Measurements from ENCODE around the gene FGFR4.
A peak's percentile ranks its signal among the peaks of the same experiment; 100 is the strongest.
"Not testable (repeated sequence)": the region's sequence is repeated elsewhere in the genome, so short reads cannot be mapped to it uniquely, and the experiment has no call there.

FGFR4 gene

GRCh38 chr5:177086654-177087397 is at the start of gene FGFR4:
Gene FGFR4, plus strand, starts transcription at chr5:177086915. Its CDS starts 2,688 bp downstream, at chr5:177089603.
- H3K36me3 ChIP-seq (ENCODE audit: control insufficient read depth, insufficient read depth, low read length), result peaks cover 25% of the 10 kb centered on the region
- peak within 1 kb of the TSS; percentile 64; the same call in 1 of the 2 replicates for H3K27ac ChIP-seq (ENCODE audit: low read depth, low read length)
- no peaks in the 10 kb centered on the region for H3K9me3 ChIP-seq (ENCODE audit: control insufficient read depth, insufficient read depth, low read depth, low read length)
- H3K4me3 ChIP-seq (ENCODE audit: low read depth, low read length), result peak within 1 kb of the TSS; percentile 88
- peaks cover 20% of the 10 kb centered on the region for H3K4me1 ChIP-seq (ENCODE audit: control insufficient read depth, insufficient read depth, low read length)
- peak within 1 kb of the TSS; percentile 72 for H3K9ac ChIP-seq (ENCODE audit: low read length)
- no peaks in the 10 kb centered on the region for H3K27me3 ChIP-seq (ENCODE audit: control insufficient read depth, insufficient read depth, low read length)

GRCh38 chr5:177036921-177037320 is 49.8 kb upstream of the FGFR4 start:
- peaks cover 10% of the 10 kb centered on the region for H3K4me1 ChIP-seq (ENCODE audit: control insufficient read depth, insufficient read depth, low read length)
- no peaks in the 10 kb centered on the region for H3K9me3 ChIP-seq (ENCODE audit: control insufficient read depth, insufficient read depth, low read depth, low read length)
- no peak overlapping the region for H3K9ac ChIP-seq (ENCODE audit: low read length)
- H3K4me3 ChIP-seq (ENCODE audit: low read depth, low read length), result no peak overlapping the region
- no peak overlapping the region for H3K27ac ChIP-seq (ENCODE audit: low read depth, low read length)
- peaks cover 19% of the 10 kb centered on the region for H3K36me3 ChIP-seq (ENCODE audit: control insufficient read depth, insufficient read depth, low read length)
- no peaks in the 10 kb centered on the region for H3K27me3 ChIP-seq (ENCODE audit: control insufficient read depth, insufficient read depth, low read length)

GRCh38 chr5:177040814-177041420 is 45.8 kb upstream of the FGFR4 start:
- H3K27me3 ChIP-seq (ENCODE audit: control insufficient read depth, insufficient read depth, low read length), result no peaks in the 10 kb centered on the region
- peaks cover 8% of the 10 kb centered on the region for H3K4me1 ChIP-seq (ENCODE audit: control insufficient read depth, insufficient read depth, low read length)
- peaks cover 50% of the 10 kb centered on the region for H3K36me3 ChIP-seq (ENCODE audit: control insufficient read depth, insufficient read depth, low read length)
- H3K4me3 ChIP-seq (ENCODE audit: low read depth, low read length), result no peak overlapping the region
- no peak overlapping the region for H3K27ac ChIP-seq (ENCODE audit: low read depth, low read length)
- H3K9me3 ChIP-seq (ENCODE audit: control insufficient read depth, insufficient read depth, low read depth, low read length), result no peaks in the 10 kb centered on the region
- no peak overlapping the region for H3K9ac ChIP-seq (ENCODE audit: low read length)

- H3K4me1 ChIP-seq (ENCODE audit: control insufficient read depth, insufficient read depth, low read length), result no peaks in the 10 kb centered on the region
- peaks cover 58% of the 10 kb centered on the region for H3K36me3 ChIP-seq (ENCODE audit: control insufficient read depth, insufficient read depth, low read length)
- no peaks in the 10 kb centered on the region for H3K9me3 ChIP-seq (ENCODE audit: control insufficient read depth, insufficient read depth, low read depth, low read length)
- H3K27ac ChIP-seq (ENCODE audit: low read depth, low read length), result no peak overlapping the region
- H3K27me3 ChIP-seq (ENCODE audit: control insufficient read depth, insufficient read depth, low read length), result no peaks in the 10 kb centered on the region
- no peak overlapping the region for H3K4me3 ChIP-seq (ENCODE audit: low read depth, low read length)
- H3K9ac ChIP-seq (ENCODE audit: low read length), result no peak overlapping the region
These were observed 44.8 kb upstream of the FGFR4 start for GRCh38 chr5:177041936-177042335.

GRCh38 chr5:177043114-177043513 is 43.6 kb upstream of the FGFR4 start:
- no peaks in the 10 kb centered on the region for H3K4me1 ChIP-seq (ENCODE audit: control insufficient read depth, insufficient read depth, low read length)
- H3K9me3 ChIP-seq (ENCODE audit: control insufficient read depth, insufficient read depth, low read depth, low read length), result no peaks in the 10 kb centered on the region
- H3K4me3 ChIP-seq (ENCODE audit: low read depth, low read length), result no peak overlapping the region
- H3K27me3 ChIP-seq (ENCODE audit: control insufficient read depth, insufficient read depth, low read length), result no peaks in the 10 kb centered on the region
- H3K27ac ChIP-seq (ENCODE audit: low read depth, low read length), result no peak overlapping the region
- H3K36me3 ChIP-seq (ENCODE audit: control insufficient read depth, insufficient read depth, low read length), result peaks cover 64% of the 10 kb centered on the region
- no peak overlapping the region for H3K9ac ChIP-seq (ENCODE audit: low read length)

GRCh38 chr5:177043958-177044357 is 42.8 kb upstream of the FGFR4 start:
- H3K4me3 ChIP-seq (ENCODE audit: low read depth, low read length), result no peak overlapping the region
- H3K4me1 ChIP-seq (ENCODE audit: control insufficient read depth, insufficient read depth, low read length), result no peaks in the 10 kb centered on the region
- no peak overlapping the region for H3K27ac ChIP-seq (ENCODE audit: low read depth, low read length)
- H3K36me3 ChIP-seq (ENCODE audit: control insufficient read depth, insufficient read depth, low read length), result peaks cover 67% of the 10 kb centered on the region
- H3K9ac ChIP-seq (ENCODE audit: low read length), result no peak overlapping the region
- H3K9me3 ChIP-seq (ENCODE audit: control insufficient read depth, insufficient read depth, low read depth, low read length), result no peaks in the 10 kb centered on the region
- no peaks in the 10 kb centered on the region for H3K27me3 ChIP-seq (ENCODE audit: control insufficient read depth, insufficient read depth, low read length)

- Histone ChIP-seq H3K27ac (ENCODE audit: low read depth, low read length) (no peak overlapping the region), H3K36me3 (ENCODE audit: control insufficient read depth, insufficient read depth, low read length) (peaks cover 73% of the 10 kb centered on the region), H3K27me3 (ENCODE audit: control insufficient read depth, insufficient read depth, low read length) (no peaks in the 10 kb centered on the region), H3K9me3 (ENCODE audit: control insufficient read depth, insufficient read depth, low read depth, low read length) (no peaks in the 10 kb centered on the region), H3K9ac (ENCODE audit: low read length) (no peak overlapping the region), H3K4me1 (ENCODE audit: control insufficient read depth, insufficient read depth, low read length) (no peaks in the 10 kb centered on the region), H3K4me3 (ENCODE audit: low read depth, low read length) (no peak overlapping the region)
These were observed 42.1 kb upstream of the FGFR4 start for GRCh38 chr5:177044641-177045040.

- H3K27ac ChIP-seq (ENCODE audit: low read depth, low read length), result no peak overlapping the region
- H3K36me3 ChIP-seq (ENCODE audit: control insufficient read depth, insufficient read depth, low read length), result peaks cover 79% of the 10 kb centered on the region
- no peaks in the 10 kb centered on the region for H3K4me1 ChIP-seq (ENCODE audit: control insufficient read depth, insufficient read depth, low read length)
- H3K27me3 ChIP-seq (ENCODE audit: control insufficient read depth, insufficient read depth, low read length), result no peaks in the 10 kb centered on the region
- H3K9ac ChIP-seq (ENCODE audit: low read length), result no peak overlapping the region
- no peak overlapping the region for H3K4me3 ChIP-seq (ENCODE audit: low read depth, low read length)
- no peaks in the 10 kb centered on the region for H3K9me3 ChIP-seq (ENCODE audit: control insufficient read depth, insufficient read depth, low read depth, low read length)
These were observed 41.1 kb upstream of the FGFR4 start for GRCh38 chr5:177045631-177046030.

GRCh38 chr5:177048531-177048930 is 38.2 kb upstream of the FGFR4 start:
- not testable (repeated sequence) for H3K9ac ChIP-seq (ENCODE audit: low read length); H3K9me3 ChIP-seq (ENCODE audit: control insufficient read depth, insufficient read depth, low read depth, low read length); H3K4me1 ChIP-seq (ENCODE audit: control insufficient read depth, insufficient read depth, low read length); H3K27ac ChIP-seq (ENCODE audit: low read depth, low read length); H3K4me3 ChIP-seq (ENCODE audit: low read depth, low read length); H3K27me3 ChIP-seq (ENCODE audit: control insufficient read depth, insufficient read depth, low read length)
- H3K36me3 ChIP-seq (ENCODE audit: control insufficient read depth, insufficient read depth, low read length), result peaks cover 71% of the 10 kb centered on the region

GRCh38 chr5:177049285-177049684 is 37.4 kb upstream of the FGFR4 start:
- H3K36me3 ChIP-seq (ENCODE audit: control insufficient read depth, insufficient read depth, low read length), result peaks cover 69% of the 10 kb centered on the region
- H3K4me1 ChIP-seq (ENCODE audit: control insufficient read depth, insufficient read depth, low read length), result no peaks in the 10 kb centered on the region
- no peak overlapping the region for H3K9ac ChIP-seq (ENCODE audit: low read length)
- H3K27ac ChIP-seq (ENCODE audit: low read depth, low read length), result no peak overlapping the region
- H3K27me3 ChIP-seq (ENCODE audit: control insufficient read depth, insufficient read depth, low read length), result no peaks in the 10 kb centered on the region
- no peaks in the 10 kb centered on the region for H3K9me3 ChIP-seq (ENCODE audit: control insufficient read depth, insufficient read depth, low read depth, low read length)
- H3K4me3 ChIP-seq (ENCODE audit: low read depth, low read length), result no peak overlapping the region

GRCh38 chr5:177064500-177065277 is 22.0 kb upstream of the FGFR4 start:
- no peaks in the 10 kb centered on the region for H3K9me3 ChIP-seq (ENCODE audit: control insufficient read depth, insufficient read depth, low read depth, low read length)
- H3K4me3 ChIP-seq (ENCODE audit: low read depth, low read length), result no peak overlapping the region
- peaks cover 46% of the 10 kb centered on the region for H3K36me3 ChIP-seq (ENCODE audit: control insufficient read depth, insufficient read depth, low read length)
- H3K9ac ChIP-seq (ENCODE audit: low read length), result no peak overlapping the region
- no peaks in the 10 kb centered on the region for H3K4me1 ChIP-seq (ENCODE audit: control insufficient read depth, insufficient read depth, low read length)
- no peak overlapping the region for H3K27ac ChIP-seq (ENCODE audit: low read depth, low read length)
- no peaks in the 10 kb centered on the region for H3K27me3 ChIP-seq (ENCODE audit: control insufficient read depth, insufficient read depth, low read length)
